Neural cell (in vitro differentiated cells): ENCODE measurements around the gene BAD.

Source experiments
- MXI1 ChIP-seq: fragments of 450-650 bp; conservative IDR thresholded peaks from 2 replicates; pipeline ENCODE4 v1.6.1; 2014; ENCODE audit warnings: antibody characterized with exemption, mild to moderate bottlenecking; ENCODE audit not compliant: poor library complexity, severe bottlenecking
- RAD21 ChIP-seq: fragments of 450-650 bp; conservative IDR thresholded peaks from 2 replicates; pipeline ENCODE4 v1.6.1; 2014; ENCODE audit warnings: antibody characterized with exemption, mild to moderate bottlenecking, moderate library complexity
- TF ChIP-seq, protein P1 (sequence below): fragments of 450-650 bp; IDR thresholded peaks from 2 replicates; pipeline ENCODE4 v1.5.1; 2014; ENCODE audit warnings: antibody characterized with exemption, mild to moderate bottlenecking, moderate library complexity; ENCODE audit not compliant: poor library complexity, severe bottlenecking

DNA sequence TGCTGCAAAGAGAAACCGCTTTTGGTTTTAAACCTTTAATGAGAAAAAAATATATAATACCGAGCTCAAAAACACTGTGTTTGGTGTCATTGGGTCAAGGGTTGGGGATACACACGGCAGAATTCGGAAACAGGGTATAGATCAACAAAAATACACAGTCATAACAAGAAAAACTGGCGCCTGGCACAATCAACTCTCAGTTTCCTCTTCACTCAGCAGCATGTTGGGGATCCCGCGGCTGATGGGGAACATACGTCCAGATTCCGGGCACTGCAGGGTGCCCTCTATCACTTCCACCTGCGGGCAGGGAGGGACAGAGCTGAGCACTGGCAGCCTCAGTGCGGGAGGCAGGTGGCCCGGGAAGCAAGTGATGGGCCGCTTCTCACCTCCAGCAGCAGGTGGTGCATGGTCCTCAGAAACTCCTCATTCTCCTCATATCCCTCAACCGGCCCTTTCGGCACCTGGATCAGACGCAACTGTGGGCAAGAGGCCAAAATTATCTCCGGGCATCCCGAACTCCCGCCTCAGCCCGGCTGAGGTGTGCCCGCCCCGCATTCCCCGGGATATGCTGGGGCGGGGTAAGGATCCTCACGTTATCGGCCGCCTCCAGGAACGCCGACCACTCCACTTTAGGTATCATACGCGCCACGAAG is 32.3 kb upstream of the BAD start:
- TF ChIP-seq, protein P1, sequence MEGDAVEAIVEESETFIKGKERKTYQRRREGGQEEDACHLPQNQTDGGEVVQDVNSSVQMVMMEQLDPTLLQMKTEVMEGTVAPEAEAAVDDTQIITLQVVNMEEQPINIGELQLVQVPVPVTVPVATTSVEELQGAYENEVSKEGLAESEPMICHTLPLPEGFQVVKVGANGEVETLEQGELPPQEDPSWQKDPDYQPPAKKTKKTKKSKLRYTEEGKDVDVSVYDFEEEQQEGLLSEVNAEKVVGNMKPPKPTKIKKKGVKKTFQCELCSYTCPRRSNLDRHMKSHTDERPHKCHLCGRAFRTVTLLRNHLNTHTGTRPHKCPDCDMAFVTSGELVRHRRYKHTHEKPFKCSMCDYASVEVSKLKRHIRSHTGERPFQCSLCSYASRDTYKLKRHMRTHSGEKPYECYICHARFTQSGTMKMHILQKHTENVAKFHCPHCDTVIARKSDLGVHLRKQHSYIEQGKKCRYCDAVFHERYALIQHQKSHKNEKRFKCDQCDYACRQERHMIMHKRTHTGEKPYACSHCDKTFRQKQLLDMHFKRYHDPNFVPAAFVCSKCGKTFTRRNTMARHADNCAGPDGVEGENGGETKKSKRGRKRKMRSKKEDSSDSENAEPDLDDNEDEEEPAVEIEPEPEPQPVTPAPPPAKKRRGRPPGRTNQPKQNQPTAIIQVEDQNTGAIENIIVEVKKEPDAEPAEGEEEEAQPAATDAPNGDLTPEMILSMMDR: no peak
- no peak for TF ChIP-seq MXI1
- TF ChIP-seq RAD21: no peak
